K562 (cell line): ENCODE data around the gene ILK. TPM values are rescaled to one million over a fixed set of nuclear protein-coding genes. Genes with fewer than 3 reads are reported as not detected.

ENCODE experiments used
- ATAC-seq: fragments of 200-7000 bp; cut with Tn5 transposase; 3 replicates; pipeline ENCODE4 v1.9.1; 2020; ENCODE audit warnings: moderate library complexity
- BruUV-seq: library from RNA; stranded (reverse); fragments of 400-500 nt; replicated peaks from 2 replicates; lab custom pipeline; 2021; lab: Mats Ljungman, UMichigan
- CTCF ChIA-PET: fragments of 300-600 bp; formaldehyde crosslinking; extraction: SDS; loops from one replicate; lab custom pipeline; 2021; ENCODE audit warnings: low intra/inter-chr PET ratio; lab: Yijun Ruan, JAX
- POLR2A ChIA-PET: fragments of 300-600, 350-650 bp; sonication (Branson Sonifier 250); formaldehyde crosslinking; extraction: SDS; loops from one replicate; lab custom pipeline; 2021; ENCODE audit warnings: antibody characterized with exemption, inconsistent platforms; lab: Yijun Ruan, JAX
- DNase-seq, 4 experiments: peaks; one replicate each; pipeline versions ENCODE4 v3.0.0 to v3.0.0-alpha.2; 2011 to 2018; ENCODE audit warnings: low spot score in 3 of 4, mixed read lengths in 3 of 4; ENCODE audit errors: extremely low read depth in 1 of 4
- FAIRE-seq: peaks from 2 replicates; lab custom pipeline; 2011; peaks lifted over from hg19 to GRCh38; lab: Jason Lieb, UNC
- H2AFZ ChIP-seq: 2 replicates; pipeline ENCODE4 v1.6.0; 2011; ENCODE audit warnings: low read depth, low read length, control low read depth, inconsistent platforms
- H3K27ac ChIP-seq: fragments of 200-600 bp; 3 replicates; pipeline ENCODE4 v1.8.0; 2011; ENCODE audit warnings: low read depth, mild to moderate bottlenecking, control low read depth, inconsistent platforms, low read length, moderate library complexity, mixed read lengths; ENCODE audit errors: extremely low read depth
- H3K27me3 ChIP-seq, 2 experiments: fragments of 300-600 bp in 1 of 2; 2 replicates in 1 of 2; 3 replicates in 1 of 2; pipeline versions ENCODE4 v1.6.0 to v1.8.0; 2011; ENCODE audit warnings: inconsistent platforms in 2 of 2, low read length in 2 of 2, mild to moderate bottlenecking in 1 of 2, mixed read lengths in 1 of 2, moderate library complexity in 1 of 2; ENCODE audit not compliant: control insufficient read depth in 2 of 2, insufficient read depth in 2 of 2
- H3K36me3 ChIP-seq: fragments of 300-600 bp; 3 replicates; pipeline ENCODE4 v1.8.0; 2011; ENCODE audit warnings: mild to moderate bottlenecking, low read length, inconsistent platforms; ENCODE audit not compliant: control insufficient read depth, insufficient read depth
- H3K4me1 ChIP-seq, 2 experiments: fragments of 200-600 bp in 1 of 2; replicated peaks in 1 of 2; 2 replicates in 1 of 2; 3 replicates in 1 of 2; pipeline versions ENCODE4 v1.5.1 to v1.8.0; 2011; ENCODE audit warnings: inconsistent platforms in 2 of 2, low read length in 2 of 2, mild to moderate bottlenecking in 1 of 2, mixed read lengths in 1 of 2, moderate library complexity in 1 of 2; ENCODE audit not compliant: control insufficient read depth in 2 of 2, insufficient read depth in 2 of 2
- H3K4me2 ChIP-seq: 2 replicates; pipeline ENCODE4 v1.6.1; 2011; ENCODE audit warnings: low read length, control low read depth, inconsistent platforms, mixed read lengths; ENCODE audit not compliant: insufficient read depth
- H3K4me3 ChIP-seq: fragments of 200-600 bp; sonication (generic), shearing (Covaris generic); 2 replicates; pipeline ENCODE4 v1.5.1; 2016; ENCODE audit warnings: control low read depth, inconsistent platforms
- H3K79me2 ChIP-seq: fragments of 200-600 bp; 3 replicates; pipeline ENCODE4 v1.8.0; 2011; ENCODE audit warnings: low read length, inconsistent platforms; ENCODE audit not compliant: control insufficient read depth, insufficient read depth
- H3K9ac ChIP-seq, 2 experiments: 2 replicates each; pipeline versions ENCODE4 v1.6.0 to v1.6.1; 2011; ENCODE audit warnings: low read depth in 2 of 2, low read length in 2 of 2, control low read depth in 1 of 2, inconsistent platforms in 1 of 2, mild to moderate bottlenecking in 1 of 2, mixed read lengths in 1 of 2; ENCODE audit not compliant: insufficient read depth in 1 of 2
- H3K9me1 ChIP-seq: one replicate; pipeline ENCODE4 v1.6.0; 2011; ENCODE audit warnings: inconsistent platforms, mild to moderate bottlenecking, low read length, moderate library complexity; ENCODE audit not compliant: control insufficient read depth, insufficient read depth
- H3K9me3 ChIP-seq: replicated peaks from 2 replicates; pipeline ENCODE4 v1.5.1; 2011; ENCODE audit warnings: low read depth, low read length, inconsistent platforms; ENCODE audit not compliant: control insufficient read depth, insufficient read depth
- H4K20me1 ChIP-seq: replicated peaks from 2 replicates; pipeline ENCODE4 v1.6.1; 2011; ENCODE audit warnings: low read length, inconsistent platforms, mixed read lengths; ENCODE audit not compliant: control insufficient read depth, insufficient read depth
- ARID1B ChIP-seq: fragments of 450-650 bp; IDR thresholded peaks from 2 replicates; pipeline ENCODE4 v1.6.1; 2016; ENCODE audit warnings: antibody characterized with exemption, mild to moderate bottlenecking, inconsistent platforms
- BDP1 ChIP-seq: IDR thresholded peaks from 3 replicates; pipeline ENCODE4 v1.6.1; 2011; ENCODE audit not compliant: insufficient read length, insufficient read depth
- CEBPG ChIP-seq, 3 experiments: fragments of 200-800 bp in 1 of 3; sonication (Bioruptor generic) in 1 of 3; sonication (generic) in 1 of 3; formaldehyde crosslinking in 1 of 3; IDR thresholded peaks in 2 of 3; conservative IDR thresholded peaks in 1 of 3; 2 replicates each; pipeline versions ENCODE4 v1.6.1 to v1.8.0; 2016 to 2022; ENCODE audit warnings: missing compliant biosample characterization in 2 of 3, missing genetic modification characterization in 2 of 3, mild to moderate bottlenecking in 1 of 3, missing genetic modification reagents in 1 of 3
- HOXB6 ChIP-seq: fragments of 250-450 bp; sonication (Bioruptor Pico); IDR thresholded peaks from 2 replicates; pipeline ENCODE4 v1.5.1; 2022; ENCODE audit warnings: mild to moderate bottlenecking, borderline replicate concordance
- JUND ChIP-seq, 2 experiments: IDR thresholded peaks; 2 replicates in 1 of 2; 3 replicates in 1 of 2; pipeline ENCODE4 v1.6.1; 2011; ENCODE audit warnings: borderline replicate concordance in 2 of 2, low read depth in 2 of 2, low read length in 2 of 2, improper control_type of control experiment in 1 of 2, missing biosample characterization in 1 of 2, missing genetic modification characterization in 1 of 2, missing genetic modification reagents in 1 of 2
- MAFF ChIP-seq: IDR thresholded peaks from 2 replicates; pipeline ENCODE4 v1.6.1; 2012; ENCODE audit warnings: low read length, improper control_type of control experiment
- NEUROD1 ChIP-seq: fragments of 150-350 bp; IDR thresholded peaks from 2 replicates; pipeline ENCODE4 v1.6.1; 2014; ENCODE audit warnings: borderline replicate concordance, low read length, low read depth; ENCODE audit not compliant: partially characterized antibody
- NR2C1 ChIP-seq, 2 experiments: fragments of 450-650 bp; IDR thresholded peaks; 2 replicates each; pipeline ENCODE4 v1.6.1; 2017; ENCODE audit warnings: mild to moderate bottlenecking in 2 of 2, antibody characterized with exemption in 1 of 2, inconsistent platforms in 1 of 2, missing compliant biosample characterization in 1 of 2, missing genetic modification characterization in 1 of 2
- TAF7 ChIP-seq: fragments of 450-650 bp; IDR thresholded peaks from 2 replicates; pipeline ENCODE4 v1.6.1; 2016; ENCODE audit warnings: missing genetic modification characterization, missing compliant biosample characterization
- TBL1XR1 ChIP-seq, 2 experiments: IDR thresholded peaks; 2 replicates each; pipeline ENCODE4 v1.6.1; 2012; ENCODE audit warnings: improper control_type of control experiment in 2 of 2, low read length in 2 of 2, mild to moderate bottlenecking in 1 of 2
- ZNF140 ChIP-seq: fragments of 250-450 bp; sonication (Bioruptor Pico); IDR thresholded peaks from 2 replicates; pipeline ENCODE4 v1.8.0; 2021; ENCODE audit warnings: moderate library complexity, mild to moderate bottlenecking, inconsistent platforms
- ZNF212 ChIP-seq: fragments of 450-650 bp; formaldehyde crosslinking; IDR thresholded peaks from 2 replicates; pipeline ENCODE4 v1.4.0; 2020; ENCODE audit warnings: mild to moderate bottlenecking
- WGBS: fragments of 100-300 bp; shearing (Covaris generic); methylation state at CpG from one replicate; pipeline ENCODE4 v1.1.6; 2016; ENCODE audit warnings: low coverage, mixed read lengths; ENCODE audit not compliant: insufficient coverage; ENCODE audit errors: missing lambda C conversion rate; 5-methylcytosine and 5-hydroxymethylcytosine counted together
- in situ Hi-C: fragments of 300-500 bp; cut with MboI; formaldehyde crosslinking; loops from 4 replicates; pipeline ENCODE4 v1.15.0; 2018; ENCODE audit warnings: inconsistent platforms, mixed read lengths
- intact Hi-C: fragments of 100-400 bp; cut with micrococcal nuclease; formaldehyde crosslinking; loops from 2 replicates; pipeline ENCODE4 v1.14.2; 2022
- polyA plus RNA-seq, 8 experiments: library from polyadenylated mRNA; depleted of rRNA in 4 of 8; stranded (reverse) in 5 of 8; unstranded in 3 of 8; fragments of >200 nt; fragmentation: Nextera tagmentation in 2 of 8; fragmentation: Illumina TruSeq in 1 of 8; extraction: Ambion mirVana in 2 of 8; extraction: Trizol in 1 of 8; gene quantifications; 2 replicates each; pipeline versions ENCODE4 v1.2.1 to v1.2.3, GENCODE V29; 2011 to 2014; ENCODE audit warnings: inconsistent platforms in 1 of 8, missing spikeins in 1 of 8
- total RNA-seq, 7 experiments: library from RNA; depleted of rRNA in 6 of 7; stranded (reverse); fragments of >200 nt in 6 of 7; fragmentation: Illumina TruSeq in 2 of 7; extraction: Trizol in 2 of 7; gene quantifications; 2 replicates each; pipeline versions ENCODE4 v1.2.1 to v1.2.3, GENCODE V29; 2011 to 2021; ENCODE audit warnings: low replicate concordance in 1 of 7
- TF ChIP-seq, protein P1 (sequence below), 2 experiments: fragments of 450-650 bp in 1 of 2; sonication (generic) in 1 of 2; formaldehyde crosslinking; conservative IDR thresholded peaks; 2 replicates each; pipeline versions ENCODE4 v1.4.0 to v1.8.1; 2020 to 2022; ENCODE audit warnings: mild to moderate bottlenecking in 1 of 2, missing genetic modification reagents in 1 of 2

ILK gene
- total and polyA plus RNA-seq, 9 of the 15 experiments (the other 6 are each of a cell fraction or from before 2014, with no cell fraction given): 43.3 to 95.9 (median 58.9) TPM

- TF ChIP-seq JUND (IDR thresholded peaks at IDR 0.05; ENCODE audit: borderline replicate concordance, low read depth, low read length) (no peak), JUND (tag; IDR thresholded peaks at IDR 0.05; ENCODE audit: borderline replicate concordance, low read depth, low read length) (no peak), NEUROD1 (no peak), ZNF212 (no peak), TAF7 (no peak), TBL1XR1 (IDR thresholded peaks at IDR 0.05; ENCODE audit: low read length in 2 of 2) (no peak), BDP1 (no peak)
- TF ChIP-seq, all 486 proteins: peak for 0
Observed at GRCh38 chr11:6574816-6575715, 28.5 kb upstream of the ILK start (continued).

GRCh38 chr11:6576471-6577373, 26.9 kb upstream of the ILK start:
- FAIRE-seq (no peak), DNase-seq (no peak)
- H2AFZ ChIP-seq: peak overlapping the region; percentile 73
- TF ChIP-seq MAFF (no peak), ZNF140 (CRISPR knock-in tag) (no peak), HOXB6 (CRISPR knock-in tag) (no peak), NR2C1 (IDR thresholded peaks at IDR 0.05) (0 out of 2 replicates have a peak, but pooled peaks have one; percentile 7), NR2C1 (tag; IDR thresholded peaks at IDR 0.05) (no peak), CEBPG (CRISPR knock-in tag; IDR thresholded peaks at IDR 0.05) (peak; percentile 63; the same call in 1 of the 2 replicates), CEBPG (tag; conservative IDR thresholded peaks at IDR 0.05 in 1 of 2, IDR thresholded peaks at IDR 0.05 in 1 of 2) (peak; percentile 67 to 73; a peak in 3 of 4 replicates), JUND (IDR thresholded peaks at IDR 0.05; ENCODE audit: borderline replicate concordance, low read depth, low read length) (no peak), JUND (tag; IDR thresholded peaks at IDR 0.05; ENCODE audit: borderline replicate concordance, low read depth, low read length) (no peak), ARID1B (no peak)
- TF ChIP-seq, protein P1, sequence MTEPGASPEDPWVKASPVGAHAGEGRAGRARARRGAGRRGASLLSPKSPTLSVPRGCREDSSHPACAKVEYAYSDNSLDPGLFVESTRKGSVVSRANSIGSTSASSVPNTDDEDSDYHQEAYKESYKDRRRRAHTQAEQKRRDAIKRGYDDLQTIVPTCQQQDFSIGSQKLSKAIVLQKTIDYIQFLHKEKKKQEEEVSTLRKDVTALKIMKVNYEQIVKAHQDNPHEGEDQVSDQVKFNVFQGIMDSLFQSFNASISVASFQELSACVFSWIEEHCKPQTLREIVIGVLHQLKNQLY (CRISPR knock-in tag; conservative IDR thresholded peaks at IDR 0.05): no peak

More at GRCh38 chr11:6576471-6577373, 26.9 kb upstream of the ILK start:
- in situ Hi-C loops: no loop called here
- no peak overlapping the region for H3K4me3 ChIP-seq
- 0 out of 2 replicates have a peak, but pooled peaks cover 2% of the 10 kb centered on the region for H3K9me3 ChIP-seq
- ChIA-PET POLR2A (no interaction called here), CTCF (no interaction called here)
- H3K79me2 ChIP-seq: no peaks in the 10 kb centered on the region
- peak overlapping the region in 1 of 2 experiments; percentile 1; a peak in 2 of 4 replicates for H3K9ac ChIP-seq
- H3K4me2 ChIP-seq: peak overlapping the region; percentile 23; the same call in 1 of the 2 replicates
- H3K36me3 ChIP-seq: no peaks in the 10 kb centered on the region
- H3K4me1 ChIP-seq: peaks cover under 1 to 8% of the 10 kb centered on the region in 2 experiments; a peak in 4 of 5 replicates
- peak; percentile 75 for ATAC-seq
- no peaks in the 10 kb centered on the region for H3K9me1 ChIP-seq
- WGBS: 55% methylated on average over 6 of the region's 6 CpGs
- intact Hi-C loops: no loop called here
- H3K27me3 ChIP-seq: no peaks in the 10 kb centered on the region
- no TSS peak for BruUV-seq
- 0 out of 3 replicates have a peak overlapping the region, but pooled peaks have one; percentile 19 for H3K27ac ChIP-seq
- H4K20me1 ChIP-seq: no peaks in the 10 kb centered on the region
